Measurements from ENCODE around the gene IL17B.
A peak's percentile ranks its signal among the peaks of the same experiment; 100 is the strongest.
"Not testable (repeated sequence)": the region's sequence is repeated elsewhere in the genome, so short reads cannot be mapped to it uniquely, and the experiment has no call there.

IL17B gene

GRCh38 chr5:149402291-149402690, 23.2 kb upstream of the IL17B start:
- DNase-seq (ENCODE audit: low read depth in 2 of 2) = no peak

- DNase-seq (ENCODE audit: low read depth in 2 of 2) = no peak
Measured at GRCh38 chr5:149401051-149401450, 22.0 kb upstream of the IL17B start.

DNA sequence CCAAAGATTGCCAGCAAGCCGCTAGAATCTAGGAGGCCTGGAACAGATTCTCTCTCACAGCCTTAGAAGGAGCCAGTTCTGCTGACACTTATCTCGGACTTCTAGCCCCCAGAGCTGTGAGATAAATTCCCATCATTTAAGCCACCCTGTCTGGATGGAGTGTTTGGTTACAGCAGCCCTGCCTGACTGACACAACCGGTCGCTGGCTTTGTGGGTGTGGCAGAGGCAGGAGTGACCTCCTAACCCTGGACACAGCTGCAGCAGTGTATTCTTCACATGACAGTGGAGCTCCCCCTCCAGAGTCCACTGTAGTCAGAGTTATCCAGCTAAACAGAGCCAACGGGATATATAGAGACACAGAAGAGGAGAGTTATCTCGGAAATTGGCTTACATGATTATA, 21.2 kb upstream of the IL17B start:
- DNase-seq (ENCODE audit: low read depth in 2 of 2) = no peak

- DNase-seq (ENCODE audit: low read depth in 2 of 2) = no peak
Measured at GRCh38 chr5:149399775-149400174, 20.7 kb upstream of the IL17B start.

DNA sequence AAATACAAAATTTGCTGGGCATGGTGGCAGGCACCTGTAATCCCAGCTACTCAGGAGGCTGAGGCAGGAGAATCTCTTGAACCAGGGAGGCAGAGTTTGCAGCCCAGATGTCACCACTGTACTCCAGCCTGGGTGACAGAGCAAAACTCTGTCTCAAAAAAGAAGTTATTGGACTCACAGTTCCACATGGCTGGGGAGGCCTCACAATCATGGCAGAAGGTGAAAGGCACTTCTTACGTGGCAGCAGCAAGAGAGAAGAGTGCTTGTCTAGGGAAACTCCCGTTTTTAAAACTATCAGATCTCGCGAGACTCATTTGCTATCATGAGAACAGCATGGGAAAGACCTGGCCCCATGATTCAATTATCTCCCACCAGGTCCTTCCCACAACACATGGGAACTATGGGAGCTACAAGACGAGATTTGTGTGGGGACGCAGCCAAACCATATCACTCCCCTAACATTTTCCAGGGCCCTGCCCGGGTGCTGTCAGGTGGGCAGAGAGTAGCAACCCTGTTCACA, 19.7 kb upstream of the IL17B start:
- not testable (repeated sequence) for DNase-seq (ENCODE audit: low read depth in 2 of 2)

DNA sequence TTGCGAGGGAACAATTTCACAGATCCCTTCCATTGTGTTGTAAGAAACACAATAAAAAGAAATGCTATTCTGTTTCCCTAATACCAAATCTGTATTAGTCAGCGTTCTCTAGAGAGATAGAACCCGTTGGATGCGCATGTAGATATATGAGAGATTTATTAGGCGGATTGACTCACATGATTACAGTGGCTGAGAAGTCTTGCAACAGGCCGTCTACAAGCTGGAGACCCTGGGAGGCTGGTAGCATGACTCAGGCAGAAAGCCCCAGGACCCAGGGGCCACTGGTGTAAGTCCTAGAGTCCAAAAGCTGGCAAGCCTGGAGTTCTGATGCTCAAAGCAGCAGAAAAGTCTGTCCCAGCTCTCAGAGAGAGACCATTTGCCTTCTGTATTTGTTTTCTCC, 18.4 kb upstream of the IL17B start:
- DNase-seq (ENCODE audit: low read depth in 2 of 2) = no peak

GRCh38 chr5:149394996-149395395, 15.9 kb upstream of the IL17B start:
- DNase-seq (ENCODE audit: low read depth in 2 of 2) = not testable (repeated sequence)

- DNase-seq (ENCODE audit: low read depth in 2 of 2) = no peak
Measured at GRCh38 chr5:149392718-149393117, 13.6 kb upstream of the IL17B start.

DNA sequence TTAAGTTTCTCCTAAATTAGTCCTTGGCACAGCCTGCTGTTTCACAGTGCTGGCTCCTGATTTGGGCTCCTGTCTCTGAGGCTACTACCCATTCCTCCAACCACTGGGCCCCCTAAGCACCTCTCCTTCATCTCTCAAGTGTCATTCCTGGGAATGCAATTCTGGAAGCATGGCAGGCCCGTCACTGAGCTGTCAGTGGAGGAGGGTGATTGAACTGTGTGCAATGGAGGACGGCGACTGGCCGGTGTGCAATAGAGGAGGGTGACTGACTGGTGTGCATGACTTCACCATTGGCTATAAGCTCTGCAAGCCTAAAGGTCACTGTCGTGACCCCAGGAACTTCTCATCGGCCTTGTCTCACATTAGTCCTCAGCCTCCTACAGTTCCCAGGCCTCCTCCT, 12.4 kb upstream of the IL17B start:
- no peak for DNase-seq (ENCODE audit: low read depth in 2 of 2)

DNA sequence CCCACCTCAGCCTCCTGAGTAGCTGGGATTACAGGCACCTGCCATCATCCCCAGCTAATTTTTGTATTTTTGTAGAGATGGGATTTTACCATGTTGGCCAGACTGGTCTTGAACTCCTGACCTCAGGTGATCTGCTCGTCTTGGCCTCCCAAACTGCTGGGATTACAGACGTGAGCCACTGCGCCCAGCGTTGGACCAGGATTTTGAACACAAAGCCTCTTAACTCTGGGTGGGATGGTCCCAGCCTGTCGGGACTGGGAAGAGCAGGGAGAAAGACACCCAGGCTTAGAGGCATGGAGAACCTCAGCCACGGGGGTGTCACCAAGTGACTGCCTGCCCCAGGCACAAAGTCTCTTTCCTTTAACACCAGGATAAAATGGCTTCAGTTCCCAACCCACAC, 12.0 kb upstream of the IL17B start:
- not testable (repeated sequence) for DNase-seq (ENCODE audit: low read depth in 2 of 2)

GRCh38 chr5:149389552-149390495, 10.7 kb upstream of the IL17B start:
- DNase-seq (ENCODE audit: low read depth in 2 of 2) = no peak

- DNase-seq (ENCODE audit: low read depth in 2 of 2) = no peak
Measured at GRCh38 chr5:149388498-149389190, 9.6 kb upstream of the IL17B start.

DNA sequence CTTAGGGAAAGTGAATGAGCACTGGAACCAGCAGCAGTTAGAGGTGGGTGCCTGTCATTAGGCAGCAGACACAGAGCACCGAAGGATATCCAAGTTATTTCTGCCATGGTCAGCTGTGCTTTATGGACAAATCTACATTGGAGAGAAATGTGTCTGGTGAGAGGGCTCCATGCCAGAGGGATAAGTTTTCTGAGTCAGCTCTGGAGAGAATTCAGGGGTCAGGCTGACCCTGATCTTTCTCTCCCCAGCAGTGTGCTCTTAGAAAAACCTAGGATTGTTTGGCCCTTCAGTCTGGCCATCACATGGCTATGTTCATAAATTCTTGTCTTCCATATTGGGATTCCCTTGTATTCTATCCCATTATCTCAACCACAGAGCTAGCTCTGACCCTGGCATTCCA, 8.9 kb upstream of the IL17B start:
- no peak for DNase-seq (ENCODE audit: low read depth in 2 of 2)

- no peak for DNase-seq (ENCODE audit: low read depth in 2 of 2)
Measured at GRCh38 chr5:149387081-149387631, 8.1 kb upstream of the IL17B start.

DNA sequence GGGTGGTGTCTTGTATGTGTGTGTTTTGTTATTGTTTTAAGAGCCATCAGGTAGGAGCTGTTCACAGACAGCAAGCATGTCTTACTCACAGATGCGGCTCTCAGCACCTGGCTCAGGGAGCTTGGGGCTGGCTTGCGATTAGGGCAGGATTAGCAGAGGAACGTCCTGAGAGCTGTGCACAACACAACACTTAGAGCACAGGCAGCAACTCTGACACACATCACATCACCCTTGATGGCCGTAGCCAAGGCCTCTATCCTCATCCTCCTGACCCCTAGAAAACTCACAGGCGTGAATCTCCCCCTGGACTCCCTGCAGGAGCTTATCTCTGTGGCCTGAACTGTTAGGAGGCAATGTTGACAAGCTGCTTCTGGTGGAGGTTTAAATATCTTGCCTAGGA, 7.1 kb upstream of the IL17B start:
- DNase-seq (ENCODE audit: low read depth in 2 of 2) = no peak

DNA sequence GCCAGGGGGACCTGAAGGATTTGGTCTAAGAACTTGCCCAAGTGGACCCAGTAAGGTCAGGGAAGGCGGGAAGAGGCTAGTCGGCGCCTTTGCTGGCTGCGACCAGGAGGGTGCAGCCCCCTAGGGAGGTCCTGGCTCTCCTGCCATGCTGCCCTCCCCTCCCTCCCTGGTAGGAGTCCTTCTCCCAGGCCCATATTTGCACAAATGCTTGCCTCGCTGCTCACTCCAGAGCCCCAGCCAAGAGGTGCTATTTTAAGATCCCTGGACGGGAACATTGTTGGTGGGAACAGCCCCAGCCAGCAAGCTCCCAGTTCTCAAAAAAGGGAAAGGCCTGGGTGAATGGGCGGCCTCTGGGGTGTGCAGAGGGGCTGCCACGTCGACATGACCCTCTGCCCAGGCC, 4.3 kb upstream of the IL17B start:
- DNase-seq (ENCODE audit: low read depth in 2 of 2) = no peak

DNA sequence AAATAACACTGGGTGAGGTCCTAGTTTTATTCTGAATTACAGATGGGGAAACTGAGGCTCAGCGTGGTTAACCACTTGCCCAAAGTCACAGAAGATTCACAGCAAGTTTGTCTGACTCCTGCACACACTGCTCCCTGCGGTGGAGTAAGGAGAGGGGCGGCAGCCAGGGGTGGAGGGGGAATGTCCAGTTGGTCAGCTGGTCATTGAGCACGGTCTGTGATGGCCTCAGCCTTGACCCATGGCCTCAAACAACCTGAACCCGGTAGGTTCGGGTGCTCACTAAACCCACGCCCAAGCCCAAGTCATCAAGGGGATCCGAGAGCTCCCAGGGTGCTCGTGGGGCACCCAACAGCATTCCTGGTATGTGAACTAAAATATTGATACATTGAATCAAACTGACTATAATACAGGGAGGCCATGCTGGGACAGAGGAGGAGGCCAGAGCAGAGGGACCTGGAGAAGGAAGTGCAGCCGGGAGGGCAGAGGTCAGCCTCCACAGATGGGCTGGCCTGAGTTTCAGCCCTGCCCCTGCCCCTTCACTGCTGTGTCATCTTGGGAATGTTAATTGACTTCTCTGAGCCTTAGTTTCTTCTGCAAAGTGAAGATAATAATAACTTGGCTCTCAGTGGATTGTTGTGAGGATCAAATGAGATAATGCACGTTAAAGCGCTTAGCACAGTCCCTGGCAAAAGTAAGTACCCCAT, 3.6 kb upstream of the IL17B start:
- DNase-seq (ENCODE audit: low read depth in 2 of 2) = no peak

- DNase-seq (ENCODE audit: low read depth in 2 of 2) = peak; percentile 39 to 41
Measured at GRCh38 chr5:149381986-149382338, 2.9 kb upstream of the IL17B start.

DNA sequence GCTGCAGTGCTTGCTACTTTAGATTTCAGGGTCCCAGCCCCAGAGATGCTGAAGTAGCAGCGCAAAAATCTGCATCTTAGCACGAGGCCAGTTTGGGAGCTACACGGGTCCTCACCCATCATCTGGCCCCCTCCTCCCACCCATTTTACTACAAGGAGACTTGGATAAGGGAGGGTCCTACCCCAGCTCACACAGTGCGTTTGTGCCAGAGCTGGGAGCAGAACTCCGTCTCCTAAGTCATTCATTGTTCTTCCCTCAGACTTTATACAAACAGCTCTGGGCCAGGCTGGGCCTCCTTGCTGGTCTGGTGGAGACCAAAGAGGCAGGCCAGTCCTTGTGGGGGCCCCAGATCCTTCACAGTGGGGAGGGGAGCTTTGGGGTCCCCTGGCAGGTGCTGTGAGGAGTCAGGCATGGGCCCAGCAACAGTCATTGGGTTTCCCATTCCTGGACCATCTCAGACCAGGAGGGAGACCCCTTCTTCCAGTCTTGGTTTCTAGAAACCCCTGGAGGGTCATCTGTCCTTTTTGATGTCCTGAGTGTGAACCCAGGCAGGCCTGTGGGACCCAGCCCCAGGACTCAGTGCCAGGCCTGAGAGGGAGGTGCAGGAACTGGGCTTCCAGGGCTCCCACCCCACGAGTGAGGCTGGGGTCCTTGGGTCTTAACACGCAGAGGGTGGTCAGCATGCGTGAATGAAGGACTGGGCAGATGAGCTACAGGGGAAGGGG, 2.3 kb upstream of the IL17B start:
- no peak for DNase-seq (ENCODE audit: low read depth in 2 of 2)

- DNase-seq (ENCODE audit: low read depth in 2 of 2) = no peak
Measured at GRCh38 chr5:149380466-149381121, 1.5 kb upstream of the IL17B start.

Data from stimulated activated CD8-positive, alpha-beta memory T cell treated with anti-CD3 and anti-CD28 coated beads, Interleukin-15, amount 100 ng/mL, for 48 hours (primary cell).